Suprapubic skin (tissue), 4 donors: ENCODE results near the gene KDM6A. TPM values are rescaled to one million over a fixed set of nuclear protein-coding genes. Genes with fewer than 3 reads are reported as not detected.
"Not testable (repeated sequence)": the region's sequence is repeated elsewhere in the genome, so short reads cannot be mapped to it uniquely, and the experiment has no call there.

Experiments used
- DNase-seq, 2 donors: peaks; one replicate each; pipeline ENCODE4 v3.0.0-alpha.2; 2019; ENCODE audit warnings: low spot score in 2 of 2
- H3K27ac ChIP-seq: fragments of 200-600 bp; sonication (generic); one replicate; pipeline ENCODE4 v1.5.1; 2019
- H3K27me3 ChIP-seq: fragments of 200-600 bp; sonication (generic); one replicate; pipeline ENCODE4 v1.5.1; 2019
- H3K36me3 ChIP-seq: fragments of 200-600 bp; sonication (generic); one replicate; pipeline ENCODE4 v1.5.1; 2019
- H3K4me1 ChIP-seq: fragments of 200-600 bp; sonication (generic); one replicate; pipeline ENCODE4 v1.5.1; 2019
- H3K4me3 ChIP-seq: fragments of 200-600 bp; sonication (generic); one replicate; pipeline ENCODE4 v1.5.1; 2019; ENCODE audit warnings: mild to moderate bottlenecking
- H3K9me3 ChIP-seq: fragments of 200-600 bp; sonication (generic); one replicate; pipeline ENCODE4 v1.5.1; 2019
- EP300 ChIP-seq: sonication (generic); formaldehyde crosslinking; IDR thresholded peaks from one replicate; pipeline ENCODE4 v1.6.1; 2017; ENCODE audit warnings: antibody characterized with exemption
- POLR2A ChIP-seq, 2 donors: fragments of 450-650 bp; IDR thresholded peaks; one replicate each; pipeline ENCODE4 v1.6.1; 2017; ENCODE audit warnings: antibody characterized with exemption in 2 of 2, mild to moderate bottlenecking in 2 of 2, moderate library complexity in 2 of 2
- POLR2AphosphoS5 ChIP-seq, 3 donors: sonication (generic); formaldehyde crosslinking; IDR thresholded peaks; one replicate each; pipeline ENCODE4 v1.6.1; 2017; ENCODE audit warnings: antibody characterized with exemption in 3 of 3
- WGBS: methylation state at CpG from one replicate; pipeline ENCODE4 v1.1.5; 2018; 5-methylcytosine and 5-hydroxymethylcytosine counted together
- total RNA-seq, 4 donors: library from RNA; depleted of rRNA; stranded (reverse); fragments of >200 nt; gene quantifications; one replicate each; pipeline ENCODE4 v1.1.0, GENCODE V29; 2016
- TF ChIP-seq, protein P1 (sequence below), 2 donors: fragments of 200-600 bp in 1 of 2; fragments of 450-650 bp in 1 of 2; sonication (generic) in 1 of 2; IDR thresholded peaks; one replicate each; pipeline ENCODE4 v1.5.1; 2016 to 2019; ENCODE audit warnings: antibody characterized with exemption in 2 of 2, mild to moderate bottlenecking in 1 of 2, moderate library complexity in 1 of 2

Gene KDM6A
- total RNA-seq, 4 donors from 2014 or later: 45.5 to 140 (median 60.9) TPM

DNA sequence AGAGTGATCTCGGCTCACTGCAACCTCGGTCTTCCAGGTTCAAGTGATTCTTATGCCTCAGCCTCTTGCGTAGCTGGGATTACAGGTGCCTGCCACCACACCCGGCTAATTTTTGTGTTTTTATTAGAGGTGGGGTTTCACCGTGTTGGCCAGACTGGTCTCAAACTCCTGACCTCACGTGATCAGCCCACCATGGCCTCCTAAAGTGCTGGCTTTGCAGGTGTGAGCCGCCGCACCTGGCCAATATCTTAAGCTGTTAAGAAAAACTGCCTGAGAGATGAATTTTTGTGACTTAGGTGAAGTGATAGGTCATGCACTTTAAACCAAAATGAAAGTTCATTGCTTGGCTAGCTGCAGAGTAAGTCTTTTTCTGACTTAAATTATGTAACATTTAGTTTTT lies 5.8 kb downstream of the KDM6A start:
- no peak for TF ChIP-seq POLR2A (IDR thresholded peaks at IDR 0.05)
- Histone ChIP-seq H3K4me3 (no peak overlapping the region), H3K9me3 (no peaks in the 10 kb centered on the region), H3K4me1 (no peaks in the 10 kb centered on the region), H3K27ac (no peak overlapping the region), H3K36me3 (no peaks in the 10 kb centered on the region), H3K27me3 (no peaks in the 10 kb centered on the region)
- 75% methylated on average over 8 of the region's 8 CpGs for WGBS
- DNase-seq: no peak

DNA sequence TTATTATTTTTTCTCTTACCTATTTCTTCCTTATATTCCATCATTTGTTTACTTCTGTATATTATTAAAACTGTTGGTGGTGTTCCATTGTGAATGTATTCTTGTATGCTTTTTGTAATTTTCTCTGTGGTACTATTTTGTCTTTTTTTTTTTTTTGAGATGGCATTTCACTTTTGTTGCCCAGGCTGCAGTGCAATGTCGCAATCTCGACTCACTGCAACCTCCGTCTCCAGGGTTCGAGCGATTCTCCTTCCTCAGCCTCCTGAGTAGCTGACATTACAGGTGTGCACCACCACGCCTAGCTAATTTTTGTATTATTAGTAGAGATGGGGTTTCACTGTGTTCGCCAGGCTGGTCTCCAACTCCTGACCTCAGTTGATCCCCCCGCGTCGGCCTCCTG lies 8.6 kb downstream of the KDM6A start:
- Histone ChIP-seq H3K4me1 (no peaks in the 10 kb centered on the region), H3K9me3 (no peaks in the 10 kb centered on the region), H3K4me3 (no peak overlapping the region), H3K36me3 (no peaks in the 10 kb centered on the region), H3K27ac (no peak overlapping the region), H3K27me3 (no peaks in the 10 kb centered on the region)
- TF ChIP-seq, protein P1, sequence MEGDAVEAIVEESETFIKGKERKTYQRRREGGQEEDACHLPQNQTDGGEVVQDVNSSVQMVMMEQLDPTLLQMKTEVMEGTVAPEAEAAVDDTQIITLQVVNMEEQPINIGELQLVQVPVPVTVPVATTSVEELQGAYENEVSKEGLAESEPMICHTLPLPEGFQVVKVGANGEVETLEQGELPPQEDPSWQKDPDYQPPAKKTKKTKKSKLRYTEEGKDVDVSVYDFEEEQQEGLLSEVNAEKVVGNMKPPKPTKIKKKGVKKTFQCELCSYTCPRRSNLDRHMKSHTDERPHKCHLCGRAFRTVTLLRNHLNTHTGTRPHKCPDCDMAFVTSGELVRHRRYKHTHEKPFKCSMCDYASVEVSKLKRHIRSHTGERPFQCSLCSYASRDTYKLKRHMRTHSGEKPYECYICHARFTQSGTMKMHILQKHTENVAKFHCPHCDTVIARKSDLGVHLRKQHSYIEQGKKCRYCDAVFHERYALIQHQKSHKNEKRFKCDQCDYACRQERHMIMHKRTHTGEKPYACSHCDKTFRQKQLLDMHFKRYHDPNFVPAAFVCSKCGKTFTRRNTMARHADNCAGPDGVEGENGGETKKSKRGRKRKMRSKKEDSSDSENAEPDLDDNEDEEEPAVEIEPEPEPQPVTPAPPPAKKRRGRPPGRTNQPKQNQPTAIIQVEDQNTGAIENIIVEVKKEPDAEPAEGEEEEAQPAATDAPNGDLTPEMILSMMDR (IDR thresholded peaks at IDR 0.05): no peak
- TF ChIP-seq EP300: no peak
- no peak for TF ChIP-seq POLR2A (IDR thresholded peaks at IDR 0.05)
- 97% methylated on average over 10 of the region's 10 CpGs for WGBS
- no peak for DNase-seq

DNA sequence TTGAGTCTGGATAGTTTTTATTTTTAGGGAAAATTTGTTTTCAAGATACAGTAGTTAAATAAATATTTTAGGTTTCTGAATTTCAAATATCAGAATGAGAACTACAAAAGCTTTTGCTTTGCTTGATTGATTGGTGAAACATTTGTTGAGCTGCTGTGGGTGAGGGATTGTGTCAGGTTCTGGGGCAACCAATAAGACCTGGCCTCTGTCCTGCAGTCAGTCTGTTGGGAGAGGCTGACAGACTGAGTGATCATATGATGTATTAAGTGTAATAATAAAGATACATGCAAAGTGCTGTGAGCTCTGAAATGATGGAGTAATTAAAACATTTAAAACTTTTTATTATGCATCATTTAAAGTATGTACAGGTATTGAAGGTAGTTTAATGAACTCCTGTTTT lies 9.6 kb downstream of the KDM6A start:
- Histone ChIP-seq H3K4me1 (no peaks in the 10 kb centered on the region), H3K9me3 (no peaks in the 10 kb centered on the region), H3K4me3 (no peak overlapping the region), H3K36me3 (no peaks in the 10 kb centered on the region), H3K27me3 (no peaks in the 10 kb centered on the region), H3K27ac (no peak overlapping the region)
- no peak for DNase-seq
- TF ChIP-seq, protein P1 (IDR thresholded peaks at IDR 0.05): no peak
- TF ChIP-seq POLR2A (IDR thresholded peaks at IDR 0.05) (no peak), EP300 (no peak), POLR2AphosphoS5 (IDR thresholded peaks at IDR 0.05) (no peak)

DNA sequence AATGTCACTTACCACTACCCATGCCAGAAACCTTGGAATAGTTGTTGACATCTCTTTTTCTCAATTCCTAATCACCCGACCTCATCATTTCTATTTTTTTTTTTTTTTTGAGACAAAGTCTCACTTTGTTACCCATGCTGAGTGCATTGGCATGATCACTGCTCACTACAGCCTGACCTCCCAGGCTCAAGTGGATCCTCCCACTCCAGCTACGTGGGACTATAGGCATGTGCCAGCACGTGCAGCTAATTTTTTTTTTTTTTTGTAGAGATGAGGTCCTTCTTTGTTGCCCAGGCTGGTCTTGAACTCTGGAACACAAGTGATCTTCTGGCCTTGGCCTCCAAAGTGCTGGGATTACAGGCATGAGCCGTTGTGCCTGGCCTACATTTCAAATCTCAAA lies 12.0 kb downstream of the KDM6A start:
- no peak for DNase-seq
- no peaks in the 10 kb centered on the region for H3K9me3 ChIP-seq
- no peak overlapping the region for H3K4me3 ChIP-seq
- no peaks in the 10 kb centered on the region for H3K4me1 ChIP-seq
- no peak overlapping the region for H3K27ac ChIP-seq
- no peaks in the 10 kb centered on the region for H3K27me3 ChIP-seq
- 46% methylated on average over 4 of the region's 4 CpGs for WGBS
- TF ChIP-seq POLR2AphosphoS5 (IDR thresholded peaks at IDR 0.05) (no peak), POLR2A (IDR thresholded peaks at IDR 0.05) (no peak), EP300 (no peak)
- TF ChIP-seq, protein P1 (IDR thresholded peaks at IDR 0.05): no peak
- H3K36me3 ChIP-seq: no peaks in the 10 kb centered on the region

DNA sequence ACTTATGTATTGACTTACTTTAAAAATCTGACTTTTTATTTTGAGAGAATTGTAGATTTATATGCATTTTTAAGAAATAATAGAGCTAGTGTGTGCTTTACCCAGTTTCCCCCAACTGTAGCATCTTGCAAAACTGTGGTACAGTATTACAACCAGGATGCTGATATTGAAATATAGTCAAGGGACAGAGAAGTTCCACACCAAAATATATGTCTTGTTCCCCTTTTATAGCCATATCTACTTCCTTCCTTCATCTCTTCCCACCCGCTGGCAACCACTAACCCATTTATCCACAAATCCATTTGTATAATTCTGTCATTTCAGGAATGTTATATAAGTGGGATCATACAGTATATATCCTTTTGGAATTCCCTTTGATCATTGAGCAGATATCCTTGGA lies 16.8 kb downstream of the KDM6A start:
- Histone ChIP-seq H3K27ac (no peak overlapping the region), H3K4me1 (no peaks in the 10 kb centered on the region), H3K27me3 (no peaks in the 10 kb centered on the region), H3K36me3 (no peaks in the 10 kb centered on the region), H3K4me3 (no peak overlapping the region), H3K9me3 (no peaks in the 10 kb centered on the region)
- TF ChIP-seq POLR2A (IDR thresholded peaks at IDR 0.05) (no peak), POLR2AphosphoS5 (IDR thresholded peaks at IDR 0.05) (no peak)
- no peak for DNase-seq
- 85% methylated on average over 1 of the region's 1 CpG for WGBS

DNA sequence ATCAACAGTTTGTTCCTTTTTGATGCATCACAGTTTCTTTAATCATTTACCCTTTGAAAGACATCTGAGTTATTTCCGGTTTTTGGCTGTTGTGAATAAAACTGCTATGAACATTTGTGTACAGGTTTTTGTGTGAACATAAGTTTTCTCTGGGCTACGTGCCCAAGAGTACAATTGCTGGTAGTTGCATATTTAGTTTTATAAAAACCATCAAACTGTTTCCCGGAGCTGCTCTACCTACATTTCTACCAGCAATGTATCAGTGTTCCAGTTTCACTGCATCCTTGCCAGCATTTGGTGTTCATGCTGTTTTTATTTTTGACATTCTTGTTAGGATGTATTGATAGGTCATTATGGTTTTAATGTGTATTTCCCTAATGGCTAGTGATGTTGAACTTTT lies 17.3 kb downstream of the KDM6A start:
- Histone ChIP-seq H3K4me1 (no peaks in the 10 kb centered on the region), H3K27me3 (no peaks in the 10 kb centered on the region), H3K36me3 (no peaks in the 10 kb centered on the region), H3K4me3 (no peak overlapping the region), H3K9me3 (no peaks in the 10 kb centered on the region), H3K27ac (no peak overlapping the region)
- 71% methylated on average over 3 of the region's 3 CpGs for WGBS
- no peak for DNase-seq
- TF ChIP-seq POLR2AphosphoS5 (IDR thresholded peaks at IDR 0.05) (no peak), EP300 (no peak), POLR2A (IDR thresholded peaks at IDR 0.05) (no peak)
- TF ChIP-seq, protein P1 (IDR thresholded peaks at IDR 0.05): no peak

DNA sequence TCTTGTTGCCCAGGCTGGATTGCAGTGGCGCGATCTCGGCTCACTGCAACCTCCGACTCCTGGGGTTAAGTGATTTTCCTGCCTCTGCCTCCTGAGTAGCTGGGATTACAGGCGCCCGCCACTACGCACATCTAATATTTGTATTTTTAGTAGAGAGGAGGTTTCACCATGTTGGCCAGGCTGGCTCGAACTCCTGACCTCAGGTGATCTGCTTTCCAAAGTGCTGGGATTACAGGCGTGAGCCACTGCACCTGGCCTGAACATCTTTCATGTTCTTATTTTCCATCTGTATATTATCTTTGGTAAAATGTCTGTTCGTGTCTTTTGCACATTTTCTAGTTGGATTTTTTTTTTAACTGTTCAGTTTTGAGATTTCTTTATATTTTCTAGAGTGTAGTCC lies 17.7 kb downstream of the KDM6A start:
- not testable (repeated sequence) for DNase-seq, H3K4me1 ChIP-seq, H3K27me3 ChIP-seq, H3K27ac ChIP-seq, H3K4me3 ChIP-seq, H3K36me3 ChIP-seq, H3K9me3 ChIP-seq
- 96% methylated on average over 10 of the region's 10 CpGs for WGBS
